A673 (cell line): ENCODE results near the gene ACSF2.

Experiments
- EZH2 ChIP-seq: fragments of 200-600 bp; sonication (generic); IDR thresholded peaks from 2 replicates; pipeline ENCODE4 v1.6.1; 2017; ENCODE audit warnings: borderline replicate concordance, low read depth, mild to moderate bottlenecking, mixed read lengths, antibody characterized with exemption, low read length; ENCODE audit not compliant: poor library complexity, severe bottlenecking
- TF ChIP-seq, protein P1 (sequence below): fragments of 300-800, 200-600 bp; sonication (generic); conservative IDR thresholded peaks from 2 replicates; pipeline ENCODE4 v1.5.1; 2017; ENCODE audit warnings: low read depth, mild to moderate bottlenecking, antibody characterized with exemption, low read length, moderate library complexity, mixed read lengths

DNA sequence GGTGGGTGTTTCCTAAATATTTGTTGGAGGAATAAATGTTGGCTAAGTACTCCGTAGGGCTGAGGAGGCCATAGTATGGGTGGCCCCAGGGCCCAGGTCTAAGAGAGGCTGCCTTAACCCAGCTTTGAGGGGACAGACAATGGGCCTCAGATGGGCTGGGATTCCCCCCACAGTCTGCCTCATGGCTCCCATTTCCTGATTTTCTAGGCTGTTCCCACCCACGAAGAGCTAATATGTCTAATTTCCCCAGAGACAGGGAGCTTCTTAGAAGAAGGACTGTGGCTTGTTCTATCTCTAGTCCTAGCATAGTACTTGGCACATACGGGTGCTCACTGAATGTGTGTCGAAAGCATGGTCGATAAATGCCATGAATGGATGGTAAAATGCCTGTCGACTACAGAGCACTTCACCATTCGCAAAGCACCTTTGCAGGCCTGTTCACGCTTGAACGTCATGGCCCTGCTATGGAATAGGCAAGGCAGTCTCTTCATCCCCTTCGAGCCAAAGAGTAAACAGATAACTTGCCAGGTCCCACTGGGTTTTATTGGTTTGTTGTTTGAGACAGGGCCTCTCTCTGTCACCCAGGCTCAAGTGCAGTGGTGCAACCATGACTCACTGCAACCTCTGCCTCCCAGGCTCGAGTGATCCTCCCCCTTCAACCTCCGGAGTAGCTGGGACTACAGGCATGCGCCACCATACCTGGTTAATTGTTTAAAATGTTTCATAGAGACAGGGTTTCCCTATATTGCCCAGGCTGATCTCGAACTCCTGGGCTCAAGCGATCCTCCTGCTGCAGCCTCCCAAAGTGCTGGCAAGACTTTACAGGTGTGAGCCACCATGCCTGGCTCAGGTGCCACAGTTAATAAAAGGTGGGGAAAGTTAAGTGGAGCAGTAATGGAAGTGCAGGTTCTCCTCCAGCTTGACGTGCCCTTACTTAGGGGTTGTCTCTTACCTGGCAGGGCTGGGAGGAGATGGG, 33.0 kb downstream of the ACSF2 start:
- TF ChIP-seq, protein P1, sequence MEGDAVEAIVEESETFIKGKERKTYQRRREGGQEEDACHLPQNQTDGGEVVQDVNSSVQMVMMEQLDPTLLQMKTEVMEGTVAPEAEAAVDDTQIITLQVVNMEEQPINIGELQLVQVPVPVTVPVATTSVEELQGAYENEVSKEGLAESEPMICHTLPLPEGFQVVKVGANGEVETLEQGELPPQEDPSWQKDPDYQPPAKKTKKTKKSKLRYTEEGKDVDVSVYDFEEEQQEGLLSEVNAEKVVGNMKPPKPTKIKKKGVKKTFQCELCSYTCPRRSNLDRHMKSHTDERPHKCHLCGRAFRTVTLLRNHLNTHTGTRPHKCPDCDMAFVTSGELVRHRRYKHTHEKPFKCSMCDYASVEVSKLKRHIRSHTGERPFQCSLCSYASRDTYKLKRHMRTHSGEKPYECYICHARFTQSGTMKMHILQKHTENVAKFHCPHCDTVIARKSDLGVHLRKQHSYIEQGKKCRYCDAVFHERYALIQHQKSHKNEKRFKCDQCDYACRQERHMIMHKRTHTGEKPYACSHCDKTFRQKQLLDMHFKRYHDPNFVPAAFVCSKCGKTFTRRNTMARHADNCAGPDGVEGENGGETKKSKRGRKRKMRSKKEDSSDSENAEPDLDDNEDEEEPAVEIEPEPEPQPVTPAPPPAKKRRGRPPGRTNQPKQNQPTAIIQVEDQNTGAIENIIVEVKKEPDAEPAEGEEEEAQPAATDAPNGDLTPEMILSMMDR, result no peak
- TF ChIP-seq EZH2, result no peak
